GM12872 (cell line): ENCODE measurements around the gene NOL11.

Experiments
- TF ChIP-seq, protein P1 (sequence below): IDR thresholded peaks from 3 replicates; pipeline ENCODE4 v1.5.1; 2011; ENCODE audit warnings: low read depth, mild to moderate bottlenecking, low read length, moderate library complexity; ENCODE audit not compliant: insufficient read depth

The NOL11 gene

DNA sequence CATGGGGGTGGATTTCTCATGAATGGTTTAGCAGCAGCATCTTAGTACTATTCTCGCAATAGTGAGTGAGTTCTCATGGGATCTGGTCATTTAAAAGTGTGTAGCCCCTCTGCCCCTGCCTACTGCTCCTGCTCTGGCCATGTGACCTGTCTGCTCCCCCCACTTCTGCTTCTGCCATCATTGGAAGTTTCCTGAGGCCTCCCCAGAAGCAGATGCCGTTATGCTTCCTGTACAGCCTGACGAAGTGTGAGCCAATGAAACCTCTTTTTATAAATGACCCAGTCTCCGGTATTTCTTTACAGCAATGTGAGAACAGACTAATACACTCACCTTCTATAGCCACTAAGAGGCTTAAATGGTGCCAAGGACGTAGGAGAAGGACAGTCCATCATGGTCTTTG is 51.5 kb downstream of the NOL11 start:
- TF ChIP-seq, protein P1, sequence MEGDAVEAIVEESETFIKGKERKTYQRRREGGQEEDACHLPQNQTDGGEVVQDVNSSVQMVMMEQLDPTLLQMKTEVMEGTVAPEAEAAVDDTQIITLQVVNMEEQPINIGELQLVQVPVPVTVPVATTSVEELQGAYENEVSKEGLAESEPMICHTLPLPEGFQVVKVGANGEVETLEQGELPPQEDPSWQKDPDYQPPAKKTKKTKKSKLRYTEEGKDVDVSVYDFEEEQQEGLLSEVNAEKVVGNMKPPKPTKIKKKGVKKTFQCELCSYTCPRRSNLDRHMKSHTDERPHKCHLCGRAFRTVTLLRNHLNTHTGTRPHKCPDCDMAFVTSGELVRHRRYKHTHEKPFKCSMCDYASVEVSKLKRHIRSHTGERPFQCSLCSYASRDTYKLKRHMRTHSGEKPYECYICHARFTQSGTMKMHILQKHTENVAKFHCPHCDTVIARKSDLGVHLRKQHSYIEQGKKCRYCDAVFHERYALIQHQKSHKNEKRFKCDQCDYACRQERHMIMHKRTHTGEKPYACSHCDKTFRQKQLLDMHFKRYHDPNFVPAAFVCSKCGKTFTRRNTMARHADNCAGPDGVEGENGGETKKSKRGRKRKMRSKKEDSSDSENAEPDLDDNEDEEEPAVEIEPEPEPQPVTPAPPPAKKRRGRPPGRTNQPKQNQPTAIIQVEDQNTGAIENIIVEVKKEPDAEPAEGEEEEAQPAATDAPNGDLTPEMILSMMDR = no peak

DNA sequence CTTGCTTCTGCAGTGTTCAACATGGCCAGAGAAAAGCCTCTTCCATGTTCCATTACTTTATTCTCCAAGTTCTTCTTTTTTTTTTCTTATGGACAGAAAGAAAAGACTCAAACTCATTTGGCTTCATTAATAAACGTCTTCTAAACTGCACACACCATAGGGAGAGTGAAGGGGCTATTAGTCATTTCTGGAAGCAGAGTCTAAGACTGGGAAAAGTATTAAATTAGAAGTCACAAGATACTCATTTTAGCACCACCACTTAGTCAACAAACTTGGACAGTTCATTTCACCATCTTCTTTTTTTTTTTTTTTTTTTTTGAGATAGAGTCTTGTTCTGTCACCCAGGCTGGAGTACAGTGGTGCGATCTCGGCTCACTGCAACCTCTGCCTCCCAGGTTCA is 52.8 kb downstream of the NOL11 start:
- TF ChIP-seq, protein P1 = no peak

DNA sequence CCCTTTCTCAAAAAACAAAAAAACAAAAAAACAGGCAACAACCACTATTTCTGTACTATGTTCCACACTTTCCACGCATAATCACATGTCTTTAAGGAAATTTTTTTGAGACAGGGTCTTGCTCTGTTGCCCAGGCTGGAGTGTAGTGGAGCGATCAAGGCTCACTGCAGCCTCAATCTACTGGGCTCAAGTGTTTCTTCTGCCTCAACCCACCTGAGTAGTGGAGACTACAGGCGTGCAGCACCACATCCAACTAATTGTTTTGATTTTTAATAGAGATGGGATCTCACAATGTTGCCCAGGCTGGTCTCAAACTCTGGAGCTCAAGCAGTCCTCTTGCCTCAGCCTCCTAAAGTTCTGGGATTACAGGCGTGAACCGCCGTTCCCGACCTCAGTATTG is 54.9 kb downstream of the NOL11 start:
- TF ChIP-seq, protein P1 = no peak

DNA sequence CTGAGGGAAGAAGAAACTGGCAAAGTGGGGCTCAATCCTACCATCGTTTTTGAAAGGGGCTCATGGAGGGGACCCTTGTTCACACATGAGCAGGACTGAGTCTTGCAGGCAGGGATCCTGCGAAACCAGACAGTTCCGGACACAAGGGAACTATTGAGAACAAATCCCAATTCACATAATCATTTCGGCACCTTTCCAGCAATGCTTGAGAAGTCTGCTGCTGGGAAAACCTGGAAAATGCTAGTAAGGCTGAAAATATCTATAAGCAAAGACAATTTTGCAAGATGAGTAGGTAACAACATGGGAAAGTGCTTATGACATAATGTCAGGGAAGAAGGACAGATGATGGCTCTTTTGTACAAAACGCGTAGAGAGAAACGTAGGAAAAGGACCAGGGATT is 55.5 kb downstream of the NOL11 start:
- TF ChIP-seq, protein P1 = no peak

DNA sequence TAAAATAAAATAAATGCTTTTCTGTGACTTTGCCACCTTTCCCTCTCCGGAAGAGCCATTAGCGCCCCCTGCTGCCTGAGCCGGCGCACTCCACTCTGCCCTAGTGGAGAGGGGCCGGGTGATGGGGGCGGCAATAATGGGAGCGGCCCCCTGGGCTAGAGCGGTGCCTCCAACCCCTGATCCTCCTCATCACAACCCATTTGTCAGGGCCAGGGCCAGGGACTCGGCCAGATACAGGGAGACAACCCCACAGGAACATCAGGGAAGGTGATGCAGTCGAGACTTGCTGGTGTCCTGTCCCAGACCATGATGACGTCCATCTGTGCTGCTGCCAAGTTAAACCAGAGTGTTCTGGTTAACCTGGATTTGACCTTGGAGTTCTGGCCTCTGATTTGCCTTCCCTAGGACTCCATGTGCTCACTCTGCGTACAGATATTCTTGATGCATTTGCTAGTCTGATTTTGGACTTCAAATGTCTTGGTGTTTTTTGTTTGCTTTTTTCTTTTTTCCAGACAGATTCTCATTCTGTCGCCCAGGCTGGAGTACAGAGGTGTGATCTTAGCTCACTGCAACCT is 61.4 kb downstream of the NOL11 start:
- TF ChIP-seq, protein P1 = peak; percentile 60

DNA sequence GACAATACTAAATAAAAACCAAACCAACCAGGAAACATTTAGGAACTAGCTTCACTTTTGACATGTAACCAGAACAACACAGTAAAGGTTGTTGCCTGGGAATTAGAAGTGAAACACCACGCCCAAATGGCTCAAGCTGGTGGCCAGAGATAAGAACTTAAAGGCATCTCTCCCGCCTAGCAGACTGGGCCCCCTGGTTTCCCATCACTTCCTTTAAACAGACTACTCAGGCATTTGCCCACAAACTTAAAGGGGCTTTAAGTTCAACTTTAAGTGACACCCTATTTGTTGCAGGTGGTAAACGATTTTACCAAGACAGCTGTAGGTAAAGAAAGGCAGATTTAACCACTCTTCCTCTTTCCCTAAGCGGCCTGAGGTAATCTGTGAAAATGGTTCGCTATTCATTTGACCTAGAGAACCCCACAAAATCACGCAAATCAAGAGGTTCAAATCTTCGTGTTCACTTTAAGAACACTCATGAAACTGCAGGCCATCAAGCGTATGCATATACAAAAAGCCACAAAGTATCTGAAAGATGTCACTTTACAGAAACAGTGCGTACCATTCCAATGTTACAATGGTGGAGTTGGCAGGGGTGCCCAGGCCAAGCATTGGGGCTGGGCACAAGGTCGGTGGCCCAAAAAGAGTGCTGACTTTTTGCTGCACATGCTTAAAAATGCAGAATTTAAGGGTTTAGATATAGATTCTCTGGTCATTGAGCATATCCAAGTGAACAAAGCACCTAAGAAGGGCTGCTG is 66.8 kb downstream of the NOL11 start:
- TF ChIP-seq, protein P1 = no peak

DNA sequence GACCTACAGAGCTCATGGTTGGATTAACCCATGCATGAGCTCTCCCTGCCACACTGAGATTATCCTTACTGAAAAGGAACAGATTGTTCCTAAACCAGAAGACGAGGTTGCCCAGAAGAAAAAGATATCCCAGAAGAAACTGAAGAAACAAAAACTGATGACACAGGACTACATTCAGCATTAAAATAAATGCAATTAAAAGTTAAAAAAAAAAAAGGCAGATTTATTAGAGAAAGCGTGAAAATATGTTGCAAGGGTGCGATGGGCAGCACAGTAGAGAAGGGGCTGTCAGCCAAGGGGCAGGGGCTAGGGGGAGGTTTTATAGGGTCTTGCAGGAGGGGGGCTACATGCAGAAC is 67.4 kb downstream of the NOL11 start:
- TF ChIP-seq, protein P1 = no peak

DNA sequence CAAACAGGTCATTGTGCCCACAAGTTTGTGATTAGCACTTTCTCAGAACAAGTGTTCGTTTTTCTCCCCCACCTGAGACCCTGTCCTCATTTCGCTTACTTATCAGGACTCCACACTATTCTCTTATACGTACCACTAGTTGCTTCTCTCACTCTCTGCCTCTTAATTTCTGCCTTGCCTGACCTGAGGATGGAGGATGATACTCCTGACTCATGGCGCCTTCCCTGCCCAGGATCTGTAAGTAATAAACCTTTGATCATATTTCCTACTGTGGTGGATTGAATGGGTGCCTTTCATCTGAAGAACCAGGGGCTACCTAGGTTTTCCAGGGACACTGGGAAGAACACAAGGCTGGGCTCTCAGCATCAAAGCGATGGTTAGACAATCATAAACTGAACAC is 67.8 kb downstream of the NOL11 start:
- TF ChIP-seq, protein P1 = no peak
